Stimulated activated CD4-positive, alpha-beta T cell treated with anti-CD3 and anti-CD28 coated beads, Interleukin-4, amount 100 ng/mL, for 24 hours (primary cell): Measurements from ENCODE around the gene SLC6A5.
A peak's percentile ranks its signal among the peaks of the same experiment; 100 is the strongest.

Source experiments
- DNase-seq: peaks from one replicate; pipeline ENCODE4 v3.0.0-alpha.2; 2020

Gene SLC6A5

DNA sequence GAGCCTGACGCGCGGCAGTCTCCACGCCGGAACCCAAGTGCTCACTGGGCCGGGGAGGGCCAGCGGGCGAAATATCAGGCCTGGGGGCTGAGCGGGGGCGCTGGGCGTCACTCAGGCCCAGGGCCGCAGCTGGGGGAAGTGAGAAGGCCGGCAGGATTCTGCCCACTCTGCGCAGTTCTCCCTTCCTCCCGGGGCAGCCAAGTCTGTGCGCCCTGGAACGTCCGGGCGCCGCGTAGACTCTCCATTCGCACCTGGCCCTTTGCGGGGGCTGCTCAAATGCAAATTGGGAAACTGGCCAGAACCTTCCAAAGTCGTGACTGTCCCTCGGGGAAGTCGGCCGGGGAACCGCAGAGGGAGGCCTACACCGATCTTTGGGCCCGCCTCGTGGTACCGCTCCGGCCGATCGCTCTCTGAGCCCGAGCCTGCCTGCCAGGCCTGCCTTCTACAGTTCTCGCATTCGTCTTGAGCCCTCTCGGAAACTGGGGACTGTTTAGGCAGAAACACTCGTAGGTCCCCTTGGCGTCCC is 2.2 kb upstream of the SLC6A5 start:
- no peak for DNase-seq

DNA sequence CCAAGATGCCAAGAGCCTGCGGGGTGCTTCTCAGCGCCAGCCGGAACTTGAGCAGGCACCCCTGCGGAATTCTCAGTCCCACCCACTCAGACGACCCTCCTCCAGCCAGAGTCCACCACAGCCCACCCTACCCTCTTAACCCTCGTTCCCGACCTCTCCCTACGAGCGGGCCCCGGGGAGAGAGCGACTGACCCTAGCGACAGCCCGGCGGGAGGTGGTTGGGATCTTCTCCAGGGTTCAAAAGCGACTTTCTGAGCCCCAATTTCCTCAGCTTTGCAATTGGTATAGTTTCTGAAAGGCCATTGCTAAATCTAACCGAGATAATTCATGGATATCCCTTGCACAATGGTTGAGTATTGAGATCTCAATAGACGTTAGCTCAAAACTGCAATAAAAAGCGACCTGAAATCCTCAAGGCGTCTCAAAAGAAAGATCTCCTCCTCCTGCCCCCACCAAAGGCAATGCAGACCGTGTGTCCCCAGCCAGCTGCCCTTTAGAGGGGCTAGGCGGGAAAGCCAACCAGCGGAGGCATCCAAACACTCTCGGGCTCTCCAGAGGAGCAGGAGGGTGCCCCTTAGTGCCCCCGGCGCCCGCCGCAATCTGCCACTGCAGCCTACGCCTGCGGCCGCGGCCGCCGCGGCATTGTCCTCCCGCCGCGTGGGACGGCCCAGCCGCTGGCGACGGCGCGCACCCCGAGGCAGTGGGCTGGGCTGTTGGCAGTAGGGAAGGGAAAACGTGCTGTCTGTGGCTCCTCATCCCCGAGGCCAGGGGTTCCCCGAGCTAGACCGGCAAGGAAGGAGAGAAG is 1.5 kb upstream of the SLC6A5 start:
- no peak for DNase-seq

DNA sequence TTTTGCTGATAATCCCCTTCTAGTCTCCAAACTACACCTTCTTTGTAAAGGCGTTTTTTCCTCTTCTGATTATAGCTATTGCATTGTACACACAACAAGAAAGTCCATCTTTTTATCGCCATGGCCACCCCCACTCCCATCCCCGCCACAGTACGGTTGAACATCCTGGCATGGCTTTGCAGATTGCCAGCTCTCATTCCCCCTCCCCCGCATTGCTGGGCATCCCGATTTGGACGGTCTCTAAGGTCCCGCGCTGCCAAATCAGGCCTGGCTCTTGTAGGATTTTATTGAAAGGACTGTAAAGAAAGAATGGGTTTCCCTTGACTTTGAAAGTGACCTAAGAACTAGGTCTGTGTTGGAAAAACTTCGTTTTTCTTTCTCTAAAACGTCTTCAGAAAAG is 916 bp upstream of the SLC6A5 start:
- no peak for DNase-seq

DNA sequence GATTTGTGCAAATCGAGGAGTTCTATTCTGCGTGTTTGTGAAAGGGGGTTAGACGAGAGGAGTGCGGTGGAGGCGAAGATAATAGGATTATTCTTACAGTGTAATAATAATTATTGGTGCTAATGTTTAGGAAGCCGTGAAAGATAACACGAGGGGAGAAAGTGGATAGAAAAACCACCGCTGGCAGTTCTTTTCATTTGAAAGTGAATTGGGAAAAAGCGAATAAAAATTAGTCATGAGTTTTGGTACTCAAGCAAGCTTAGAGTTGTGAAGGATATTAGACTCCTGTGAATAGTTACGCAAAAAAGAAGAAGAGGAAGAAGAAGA is 575 bp downstream of the SLC6A5 start:
- DNase-seq = no peak

DNA sequence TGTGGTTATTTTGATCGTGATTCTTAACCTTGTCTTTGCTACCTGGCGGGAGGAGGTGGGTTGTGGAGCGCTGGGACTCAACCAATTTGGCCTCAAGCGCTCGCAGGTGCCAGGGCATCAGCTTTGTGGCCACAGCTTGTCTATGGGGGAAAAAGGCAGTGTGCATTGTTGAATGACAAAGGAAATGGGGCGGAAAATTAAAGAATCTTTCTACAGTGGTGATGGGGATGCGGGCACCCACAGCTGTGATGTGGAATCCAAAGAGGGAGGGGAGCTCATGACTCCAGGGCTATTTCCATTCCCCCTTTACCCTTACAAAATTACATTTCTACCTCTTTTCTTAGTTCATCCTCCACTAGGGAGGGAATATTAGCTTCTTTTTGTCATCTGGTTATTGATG is 1.1 kb downstream of the SLC6A5 start:
- DNase-seq = no peak

DNA sequence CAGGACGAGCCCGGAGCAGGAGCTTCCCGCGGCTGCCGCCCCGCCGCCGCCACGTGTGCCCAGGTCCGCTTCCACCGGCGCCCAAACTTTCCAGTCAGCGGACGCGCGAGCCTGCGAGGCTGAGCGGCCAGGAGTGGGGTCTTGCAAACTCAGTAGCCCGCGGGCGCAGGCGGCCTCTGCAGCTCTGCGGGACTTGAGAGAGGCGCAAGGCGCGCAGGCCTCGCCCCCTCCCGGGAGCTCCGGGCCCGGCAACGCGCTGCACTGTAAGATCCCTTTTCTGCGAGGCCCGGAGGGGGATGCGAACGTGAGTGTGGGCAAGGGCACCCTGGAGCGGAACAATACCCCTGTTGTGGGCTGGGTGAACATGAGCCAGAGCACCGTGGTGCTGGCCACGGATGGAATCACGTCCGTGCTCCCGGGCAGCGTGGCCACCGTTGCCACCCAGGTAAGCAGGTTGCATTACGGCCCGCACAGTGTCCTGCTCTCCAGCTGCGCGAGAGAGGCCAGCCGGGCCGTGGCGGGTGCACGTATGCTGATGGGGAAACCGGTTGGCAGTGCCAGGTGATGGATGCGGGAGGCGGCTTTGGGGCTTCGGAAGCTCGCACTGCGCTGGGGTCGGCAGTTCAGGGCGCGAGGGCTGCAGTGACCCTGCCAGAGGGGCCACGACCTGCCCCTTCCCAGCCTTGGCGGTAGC is 2.0 kb downstream of the SLC6A5 start:
- DNase-seq = no peak

DNA sequence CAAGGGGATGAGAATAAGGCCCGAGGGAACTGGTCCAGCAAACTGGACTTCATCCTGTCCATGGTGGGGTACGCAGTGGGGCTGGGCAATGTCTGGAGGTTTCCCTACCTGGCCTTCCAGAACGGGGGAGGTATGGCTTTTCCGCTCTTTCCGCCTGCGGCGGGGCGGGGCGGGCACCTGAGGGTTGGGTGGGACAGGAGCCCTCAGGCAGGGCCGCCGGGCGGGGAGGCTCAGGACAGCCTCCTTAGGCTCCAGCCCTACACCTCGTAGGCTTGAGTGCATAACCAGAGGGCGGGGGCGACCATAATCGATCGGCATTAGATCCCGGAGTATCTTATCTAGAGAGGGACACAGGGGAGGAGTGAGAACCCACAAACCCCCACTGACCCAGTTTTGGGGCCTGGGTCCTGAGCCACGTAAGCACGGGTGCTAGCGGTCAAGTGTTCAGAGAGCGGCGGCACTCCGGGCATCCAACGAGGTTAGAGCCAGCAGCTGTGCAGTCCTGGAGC is 4.9 kb downstream of the SLC6A5 start:
- no peak for DNase-seq

DNA sequence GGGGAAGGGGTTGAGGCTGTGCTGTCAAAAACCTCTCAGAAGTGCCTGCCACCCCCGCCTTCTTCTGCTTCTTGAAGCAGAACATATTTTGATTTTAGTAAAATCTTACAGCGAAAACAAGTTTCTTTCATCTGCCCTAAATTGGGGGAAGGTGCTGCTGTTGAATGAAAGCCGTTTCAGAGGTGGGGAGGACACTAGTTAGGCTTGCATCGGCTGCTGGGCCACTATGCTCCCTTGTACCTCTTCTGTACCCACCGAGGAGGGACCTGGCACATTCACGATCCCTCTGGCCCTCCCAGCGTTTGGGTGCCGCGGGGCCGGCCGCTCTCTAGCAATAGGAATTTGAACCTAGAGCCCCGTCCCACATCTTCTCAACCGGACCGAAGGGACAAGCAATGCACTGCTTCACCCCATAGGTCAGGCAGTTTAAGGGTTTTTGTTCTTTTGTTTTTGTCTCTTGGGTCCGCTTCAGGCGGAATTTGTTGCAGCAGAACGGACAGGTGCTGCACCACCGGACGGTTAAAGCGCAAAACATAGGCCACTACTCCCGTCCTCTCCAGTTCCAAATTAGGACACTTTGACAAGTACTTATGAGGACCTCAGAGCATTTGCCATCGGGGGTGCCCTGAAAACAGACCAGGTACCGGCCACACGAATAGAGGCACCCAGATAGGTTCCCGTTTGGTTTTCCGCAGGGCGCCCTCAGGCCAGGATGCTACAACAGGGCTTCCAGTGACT is 5.6 kb downstream of the SLC6A5 start:
- no peak for DNase-seq

DNA sequence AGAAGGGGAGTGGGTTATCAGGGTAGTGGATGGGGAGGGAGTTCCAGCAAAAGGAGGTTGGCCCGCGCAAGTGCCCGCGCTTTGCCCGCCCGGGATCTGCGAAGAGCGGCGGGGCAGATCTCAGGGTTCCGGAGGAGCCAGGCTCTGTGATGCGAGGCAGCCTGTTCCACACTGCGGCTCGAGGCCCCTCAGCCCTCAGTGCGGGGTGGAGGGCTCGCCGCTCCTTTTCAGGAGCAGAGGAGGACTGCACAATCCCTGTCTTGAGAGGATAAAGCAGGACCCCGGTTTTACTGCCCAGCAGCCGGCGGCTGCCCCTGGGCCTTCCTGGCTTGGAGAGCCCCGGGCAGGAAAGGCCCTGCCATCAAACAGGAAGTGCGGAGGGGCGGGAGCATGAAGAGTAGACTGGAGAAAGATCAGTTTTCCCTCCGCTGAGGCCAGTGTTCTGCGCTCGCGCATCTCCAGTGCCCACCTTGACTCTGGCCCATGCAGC is 6.2 kb downstream of the SLC6A5 start:
- DNase-seq = no peak

DNA sequence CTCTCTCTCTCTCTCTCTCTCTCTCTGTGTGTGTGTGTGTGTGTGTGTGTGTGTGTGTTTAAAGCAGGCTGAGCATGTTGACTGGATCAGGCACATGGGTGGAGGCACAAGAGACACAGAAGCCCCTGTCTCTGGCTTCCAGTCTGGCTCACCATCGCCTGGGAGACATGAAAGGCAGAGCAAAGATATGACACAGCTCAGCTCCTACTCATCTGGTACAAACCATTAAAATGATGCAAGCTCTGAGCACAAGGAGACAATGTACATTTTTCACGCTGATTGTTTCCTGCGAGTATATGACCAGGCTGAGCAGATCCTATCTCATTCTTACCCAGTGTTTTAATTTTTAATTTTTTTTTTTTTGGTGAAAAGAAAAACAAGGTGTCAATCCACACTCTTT is 9.5 kb downstream of the SLC6A5 start:
- DNase-seq = no peak

DNA sequence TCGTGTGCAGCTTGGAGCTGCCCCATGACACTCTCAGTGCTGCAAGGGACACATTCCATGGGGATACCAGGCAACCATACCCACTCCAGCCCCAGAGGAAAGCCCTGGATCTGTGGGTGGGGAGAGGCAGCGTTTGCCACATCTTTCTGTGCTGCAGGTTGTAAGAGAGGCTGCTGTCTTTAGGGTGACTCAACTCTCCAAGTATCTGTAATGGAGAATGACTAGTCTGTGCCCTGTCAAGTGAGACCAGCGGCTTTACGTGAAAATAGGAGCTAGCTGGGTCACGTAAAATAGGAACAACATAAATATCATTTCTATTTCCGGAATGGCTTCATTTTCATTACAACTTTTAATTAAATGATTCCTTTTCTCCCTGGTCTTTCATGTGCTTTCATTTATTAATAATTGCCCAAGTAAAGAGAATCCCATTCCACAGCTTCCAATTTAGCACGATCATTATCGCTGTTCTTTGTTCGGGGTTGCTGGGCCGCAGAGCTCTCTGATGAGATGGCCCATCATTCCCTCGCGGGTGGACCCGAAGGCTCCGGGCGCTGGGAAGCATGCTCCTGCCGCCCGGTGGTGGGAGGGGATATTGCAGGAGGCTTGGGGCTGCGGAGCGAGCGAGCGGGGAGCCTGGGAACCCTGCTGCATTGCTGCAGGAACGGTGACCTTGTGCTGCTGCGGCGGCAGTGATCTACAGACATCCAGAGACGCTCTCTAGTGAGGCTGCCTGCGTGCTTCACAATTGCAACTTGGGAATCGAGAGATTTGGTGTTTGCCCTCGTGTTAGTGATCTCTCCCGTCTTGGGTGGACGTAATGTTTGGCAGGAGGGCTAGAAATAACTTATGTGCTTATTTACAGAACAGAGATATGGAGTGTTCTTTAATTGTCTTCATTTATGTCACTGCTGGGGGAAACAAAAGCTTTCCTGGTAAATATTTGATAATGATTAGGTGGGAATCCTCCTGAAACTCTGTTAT is 10.6 kb downstream of the SLC6A5 start:
- DNase-seq = peak; percentile 52

DNA sequence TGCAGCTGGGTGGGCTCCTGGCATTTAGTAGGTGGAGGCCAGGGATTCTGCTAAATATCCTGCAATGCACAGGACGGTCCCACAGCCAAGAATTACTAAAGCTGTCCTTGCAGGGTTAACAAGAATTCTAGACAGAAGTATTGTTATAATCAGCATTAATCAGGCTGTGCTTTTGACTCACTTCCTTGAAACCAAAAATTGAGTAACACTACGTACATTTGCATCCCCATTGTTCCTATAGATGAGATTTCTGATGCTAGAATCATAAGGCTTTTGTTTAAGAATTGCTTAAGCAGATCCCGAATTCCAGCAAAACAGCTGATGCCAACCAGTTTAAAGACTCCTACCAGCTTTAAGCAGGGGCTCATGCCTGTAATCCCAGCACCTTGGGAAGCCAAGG is 11.4 kb downstream of the SLC6A5 start:
- no peak for DNase-seq

DNA sequence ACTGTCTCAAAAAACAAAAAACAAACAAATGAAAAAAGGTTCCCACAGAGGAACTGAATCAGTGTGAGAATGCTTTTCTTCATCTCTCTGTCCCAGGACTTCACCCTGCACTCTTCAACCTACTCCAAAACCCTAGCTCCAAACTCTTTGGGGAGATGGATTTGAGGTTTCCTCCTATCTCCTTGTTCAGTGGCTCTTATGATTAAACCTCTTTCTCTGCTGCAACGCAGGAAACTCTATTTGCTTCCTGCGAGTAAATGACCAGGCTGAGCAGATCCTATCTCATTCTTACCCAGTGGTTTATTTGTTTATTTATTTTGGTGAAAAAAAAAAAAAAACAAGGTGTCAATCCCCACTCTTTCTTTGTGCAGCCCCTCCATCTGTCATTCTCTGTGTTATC is 12.0 kb downstream of the SLC6A5 start:
- DNase-seq = no peak

DNA sequence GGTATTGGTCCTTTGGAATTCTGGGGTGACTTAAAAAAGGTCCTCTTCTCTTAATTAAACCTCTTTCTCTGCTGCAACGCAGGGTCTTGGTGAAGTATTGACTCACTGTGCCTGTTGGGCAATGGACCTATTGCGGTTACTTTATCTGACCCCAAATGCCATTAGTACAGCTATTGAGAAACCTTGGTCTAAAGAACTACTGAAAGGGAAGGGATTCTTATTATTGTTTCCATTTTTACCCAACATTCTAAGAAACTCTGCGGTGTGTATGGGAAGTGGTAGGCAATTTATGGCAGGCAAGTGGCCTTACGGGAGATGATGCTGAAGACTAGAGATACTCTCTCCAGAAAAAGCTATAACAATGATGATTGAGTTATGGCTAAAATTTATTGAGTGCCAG is 12.5 kb downstream of the SLC6A5 start:
- DNase-seq = no peak

DNA sequence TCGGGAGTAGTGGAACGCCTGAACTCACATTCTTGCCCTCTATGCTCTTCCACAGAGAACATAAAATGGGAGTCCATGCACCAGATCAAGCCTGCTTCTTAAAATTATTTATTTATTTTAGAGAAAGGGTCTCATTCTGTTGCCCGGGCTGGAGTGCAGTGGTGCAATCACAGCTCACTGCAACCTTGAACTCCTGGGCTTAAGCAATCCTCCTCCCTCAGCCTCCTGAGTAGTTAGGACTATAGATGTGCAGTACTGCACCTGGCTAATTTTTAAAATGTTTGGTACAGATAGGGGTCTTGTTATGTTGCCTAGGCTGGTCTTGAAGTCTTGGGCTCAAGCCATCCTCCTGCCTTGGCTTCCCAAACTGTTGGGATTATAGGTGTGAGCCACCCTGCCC is 13.0 kb downstream of the SLC6A5 start:
- DNase-seq = no peak

DNA sequence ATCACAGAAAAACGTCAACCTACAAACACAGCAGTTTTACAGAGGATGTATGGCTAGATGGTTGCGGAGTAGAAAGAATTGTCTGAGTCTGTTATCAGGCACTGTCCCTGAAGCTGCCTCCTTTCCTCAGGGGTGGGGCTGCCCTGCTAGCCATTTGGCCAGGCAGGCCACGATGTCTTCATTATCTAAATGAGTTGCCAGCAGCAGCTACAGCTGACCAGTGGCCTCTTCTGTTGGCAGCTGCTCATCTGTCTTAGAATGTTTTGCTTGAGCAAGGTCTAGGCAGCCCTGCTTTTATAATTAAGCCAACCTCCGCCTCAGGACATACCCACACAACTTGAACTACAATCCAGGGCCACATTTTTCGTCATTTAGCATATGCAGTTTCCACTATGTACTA is 17.5 kb downstream of the SLC6A5 start:
- no peak for DNase-seq

DNA sequence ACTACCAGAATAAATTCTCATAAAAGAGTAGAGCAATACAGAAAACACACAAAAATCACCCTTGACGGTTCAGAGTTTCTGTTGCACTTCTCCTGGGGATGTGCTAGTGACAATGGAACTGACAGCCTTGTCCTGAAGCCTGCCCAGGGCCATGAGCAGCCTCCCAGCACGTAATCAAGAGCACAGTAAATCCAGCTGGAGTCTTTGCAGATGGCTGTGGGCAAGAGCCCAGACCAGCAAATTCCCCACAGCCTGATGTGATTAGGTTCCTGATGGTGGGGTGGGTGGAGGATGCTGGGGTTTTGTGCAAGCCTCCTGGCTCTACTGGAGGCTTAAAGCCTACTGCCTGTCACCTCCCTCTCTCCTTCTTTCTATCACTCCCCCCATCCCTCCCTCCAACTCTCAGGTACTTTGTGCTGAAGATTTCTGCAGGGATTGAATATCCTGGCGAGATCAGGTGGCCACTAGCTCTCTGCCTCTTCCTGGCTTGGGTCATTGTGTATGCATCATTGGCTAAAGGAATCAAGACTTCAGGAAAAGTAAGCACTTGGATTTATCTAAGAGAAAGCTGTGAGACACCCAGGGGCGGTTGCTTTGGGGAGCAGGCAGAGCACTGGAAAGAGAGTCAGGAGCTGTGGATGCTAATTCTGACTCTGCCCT is 18.1 kb downstream of the SLC6A5 start:
- no peak for DNase-seq

DNA sequence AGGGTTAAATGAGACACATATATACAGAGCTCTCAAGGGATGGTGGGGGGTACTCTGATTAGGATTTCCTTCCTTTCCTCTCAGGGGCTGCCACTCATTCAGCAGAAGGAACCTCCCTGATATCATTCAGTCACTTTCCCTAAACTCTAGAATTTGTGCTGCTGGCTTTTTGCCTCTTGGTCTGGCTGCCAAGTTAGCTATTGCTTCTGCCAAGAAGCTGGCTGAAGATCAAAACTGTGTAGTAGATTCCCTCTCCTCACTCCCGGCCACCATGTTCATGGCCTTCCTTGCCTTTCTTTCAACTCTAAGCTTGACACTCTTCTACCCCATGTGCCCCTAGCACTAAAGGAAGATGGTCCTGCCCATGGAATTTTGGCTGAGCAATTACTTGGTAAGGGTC is 18.7 kb downstream of the SLC6A5 start:
- no peak for DNase-seq

DNA sequence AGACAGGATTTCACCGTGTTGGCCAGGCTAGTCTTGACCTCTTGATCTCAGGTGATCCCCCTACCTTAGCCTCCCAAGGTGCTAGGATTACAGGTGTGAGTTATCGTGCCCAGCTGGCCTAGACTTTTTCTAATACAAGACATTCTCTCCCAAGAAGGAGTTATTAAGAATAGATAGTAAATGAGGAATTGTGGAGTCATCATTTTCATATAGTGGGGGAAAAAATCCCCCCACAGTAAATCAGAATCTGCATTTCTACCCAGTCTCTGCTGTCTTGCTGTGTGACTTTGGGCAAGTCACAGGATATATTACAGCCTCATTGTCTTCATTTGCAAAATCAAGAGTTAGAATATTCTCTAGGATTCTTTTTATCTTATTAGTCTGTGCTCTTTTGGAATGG is 21.6 kb downstream of the SLC6A5 start:
- no peak for DNase-seq

DNA sequence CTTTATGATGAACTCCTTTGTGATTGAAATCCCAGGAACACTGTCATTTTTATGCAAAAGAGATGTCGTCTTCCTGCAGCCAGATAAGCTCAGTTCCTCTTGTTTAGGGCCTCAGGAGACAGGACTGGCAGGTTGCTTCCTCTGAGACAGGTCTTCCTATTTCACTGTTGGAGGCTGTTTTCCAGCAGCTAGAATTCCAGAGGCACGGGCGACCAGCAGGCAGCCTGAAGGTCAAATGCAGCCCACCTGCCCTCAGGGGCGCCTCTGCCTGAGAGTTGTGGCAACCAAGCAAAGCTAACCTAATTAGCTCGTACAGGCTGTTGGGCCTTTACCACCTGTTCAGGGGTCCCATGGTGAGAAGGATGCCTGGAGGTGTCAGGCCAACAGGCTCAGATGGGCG is 22.3 kb downstream of the SLC6A5 start:
- no peak for DNase-seq

DNA sequence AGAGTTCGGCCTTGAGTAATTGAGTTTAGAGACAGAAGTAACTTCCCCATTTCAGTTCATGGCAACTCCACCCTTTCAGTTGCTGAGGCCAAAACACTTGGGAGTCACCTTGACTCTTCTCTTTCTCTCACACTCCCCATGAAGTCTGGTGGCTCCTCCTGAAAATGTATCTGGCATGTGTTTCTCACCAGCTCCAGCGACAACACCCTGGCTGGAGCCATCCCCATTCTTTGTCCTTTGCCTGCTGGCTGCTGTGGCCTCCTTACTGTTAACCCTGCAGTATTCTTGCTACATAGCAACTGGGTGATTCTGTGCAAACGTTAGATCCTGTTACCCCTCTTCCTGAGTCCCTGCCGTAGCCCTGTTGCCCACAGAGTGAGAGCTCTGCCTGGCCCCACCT is 23.8 kb downstream of the SLC6A5 start:
- DNase-seq = no peak

DNA sequence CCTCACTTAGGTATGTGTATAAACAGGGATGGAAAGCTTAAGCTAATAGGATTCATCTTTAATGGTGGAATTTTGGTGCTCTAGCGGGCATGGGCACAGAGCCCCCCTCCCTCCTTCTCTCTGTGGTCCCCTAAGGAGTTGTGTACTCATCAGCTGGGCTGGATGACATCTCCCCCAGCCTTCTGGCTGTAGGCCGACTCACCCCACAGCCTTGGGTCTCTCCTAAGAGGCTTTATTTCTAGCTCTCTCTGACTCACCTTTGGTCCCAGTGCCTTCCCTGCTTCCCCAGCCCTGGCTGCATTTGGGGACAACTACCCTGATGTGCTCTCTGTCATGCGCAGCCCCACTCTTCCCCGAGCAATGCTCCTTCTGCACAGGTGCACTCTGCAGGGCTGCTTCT is 26.9 kb downstream of the SLC6A5 start:
- DNase-seq = no peak
